HEK293 (cell line): ENCODE results near the gene ZBTB38.

Experiments used
- CTCF ChIA-PET: fragments of 350-600 bp; formaldehyde crosslinking; extraction: SDS; loops from one replicate; lab custom pipeline; 2021; ENCODE audit warnings: antibody characterized with exemption; lab: Yijun Ruan, JAX
- POLR2A ChIA-PET: fragments of 300-600 bp; formaldehyde crosslinking; extraction: SDS; loops from one replicate; lab custom pipeline; 2020; ENCODE audit warnings: antibody characterized with exemption, inconsistent platforms; lab: Yijun Ruan, JAX
- H3K27ac ChIP-seq: fragments of 200-500 bp; sonication (Bioruptor generic); 2 replicates; pipeline ENCODE4 v1.5.1; 2014; ENCODE audit warnings: low read depth, low read length, control low read depth, inconsistent platforms; ENCODE audit errors: extremely low read depth
- H3K36me3 ChIP-seq, 2 experiments: fragments of 200-500 bp in 1 of 2; sonication (Bioruptor generic) in 1 of 2; 1 replicate in 1 of 2; 2 replicates in 1 of 2; pipeline ENCODE4 v1.5.1; 2014 to 2017; ENCODE audit warnings: inconsistent platforms in 2 of 2, low read length in 2 of 2; ENCODE audit not compliant: control insufficient read depth in 2 of 2, insufficient read depth in 1 of 2
- H3K4me1 ChIP-seq: fragments of 200-500 bp; sonication (Bioruptor generic); 2 replicates; pipeline ENCODE4 v1.5.1; 2014; ENCODE audit warnings: mild to moderate bottlenecking, low read length, inconsistent platforms; ENCODE audit not compliant: control insufficient read depth, insufficient read depth
- H3K4me3 ChIP-seq: 2 replicates; pipeline ENCODE4 v1.5.1; 2011; ENCODE audit warnings: low read depth, mild to moderate bottlenecking, control low read depth, low read length, moderate library complexity
- H3K9me3 ChIP-seq: fragments of 200-500 bp; sonication (Bioruptor generic); 2 replicates; pipeline ENCODE4 v1.5.1; 2014; ENCODE audit warnings: low read depth, low read length, inconsistent platforms; ENCODE audit not compliant: control insufficient read depth, insufficient read depth
- BCL11A ChIP-seq: fragments of 450-650 bp; formaldehyde crosslinking; IDR thresholded peaks from 2 replicates; pipeline ENCODE4 v1.5.1; 2016; ENCODE audit warnings: low read depth, missing biosample characterization, missing genetic modification characterization
- BCL6B ChIP-seq: fragments of 450-650 bp; formaldehyde crosslinking; IDR thresholded peaks from 2 replicates; pipeline ENCODE4 v1.5.1; 2017; ENCODE audit warnings: missing biosample characterization, missing genetic modification characterization
- EGR2 ChIP-seq: fragments of 450-650 bp; formaldehyde crosslinking; IDR thresholded peaks from 2 replicates; pipeline ENCODE4 v1.5.1; 2016; ENCODE audit warnings: low read depth, missing biosample characterization, missing genetic modification characterization
- ELK4 ChIP-seq: IDR thresholded peaks from 2 replicates; pipeline ENCODE4 v1.6.1; 2011; ENCODE audit warnings: mild to moderate bottlenecking, low read depth, low read length, borderline replicate concordance
- GLI2 ChIP-seq: fragments of 450-650 bp; formaldehyde crosslinking; IDR thresholded peaks from 2 replicates; pipeline ENCODE4; 2017; ENCODE audit warnings: missing biosample characterization, missing genetic modification characterization, low read depth, borderline replicate concordance
- OSR2 ChIP-seq: fragments of 450-650 bp; formaldehyde crosslinking; IDR thresholded peaks from 2 replicates; pipeline ENCODE4 v1.5.1; 2016; ENCODE audit warnings: missing biosample characterization, missing genetic modification characterization
- RBAK ChIP-seq: fragments of 450-650 bp; formaldehyde crosslinking; IDR thresholded peaks from 2 replicates; pipeline ENCODE4 v1.5.1; 2016; ENCODE audit warnings: missing biosample characterization, missing genetic modification characterization
- SCRT1 ChIP-seq: fragments of 450-650 bp; formaldehyde crosslinking; IDR thresholded peaks from 2 replicates; pipeline ENCODE4 v1.5.1; 2016; ENCODE audit warnings: missing biosample characterization, missing genetic modification characterization, borderline replicate concordance
- SCRT2 ChIP-seq: fragments of 450-650 bp; formaldehyde crosslinking; IDR thresholded peaks from 2 replicates; pipeline ENCODE4 v1.5.1; 2016; ENCODE audit warnings: missing biosample characterization, missing genetic modification characterization
- ZBTB7A ChIP-seq: fragments of 450-650 bp; formaldehyde crosslinking; IDR thresholded peaks from 2 replicates; pipeline ENCODE4 v1.5.1; 2016; ENCODE audit warnings: low read depth, missing biosample characterization, missing genetic modification characterization
- ZFP41 ChIP-seq: fragments of 450-650 bp; formaldehyde crosslinking; IDR thresholded peaks from 2 replicates; pipeline ENCODE4 v1.5.1; 2016; ENCODE audit warnings: missing biosample characterization, missing genetic modification characterization, borderline replicate concordance
- ZFP69B ChIP-seq: fragments of 450-650 bp; formaldehyde crosslinking; IDR thresholded peaks from 2 replicates; pipeline ENCODE4 v1.5.1; 2016; ENCODE audit warnings: missing biosample characterization, missing genetic modification characterization
- ZIC2 ChIP-seq: fragments of 450-650 bp; formaldehyde crosslinking; IDR thresholded peaks from 2 replicates; pipeline ENCODE4 v1.5.1; 2016; ENCODE audit warnings: missing biosample characterization, missing genetic modification characterization
- ZNF114 ChIP-seq: fragments of 450-650 bp; formaldehyde crosslinking; IDR thresholded peaks from 2 replicates; pipeline ENCODE4 v1.5.0; 2017; ENCODE audit warnings: missing biosample characterization, missing genetic modification characterization
- ZNF138 ChIP-seq: fragments of 450-650 bp; formaldehyde crosslinking; IDR thresholded peaks from 2 replicates; pipeline ENCODE4 v1.5.1; 2016; ENCODE audit warnings: missing biosample characterization, missing genetic modification characterization, borderline replicate concordance
- ZNF155 ChIP-seq: fragments of 450-650 bp; formaldehyde crosslinking; IDR thresholded peaks from 2 replicates; pipeline ENCODE4 v1.5.1; 2016; ENCODE audit warnings: missing biosample characterization, missing genetic modification characterization
- ZNF16 ChIP-seq: fragments of 450-650 bp; formaldehyde crosslinking; IDR thresholded peaks from 2 replicates; pipeline ENCODE4 v1.5.1; 2016; ENCODE audit warnings: low read depth, missing biosample characterization, missing genetic modification characterization
- ZNF214 ChIP-seq: fragments of 450-650 bp; formaldehyde crosslinking; IDR thresholded peaks from 2 replicates; pipeline ENCODE4 v1.5.1; 2017; ENCODE audit warnings: missing biosample characterization, mild to moderate bottlenecking, missing genetic modification characterization, borderline replicate concordance
- ZNF529 ChIP-seq: fragments of 450-650 bp; formaldehyde crosslinking; IDR thresholded peaks from 2 replicates; pipeline ENCODE4 v1.5.1; 2017; ENCODE audit warnings: missing genetic modification characterization, missing biosample characterization; ENCODE audit not compliant: insufficient replicate concordance
- ZNF544 ChIP-seq: fragments of 450-650 bp; formaldehyde crosslinking; IDR thresholded peaks from 2 replicates; pipeline ENCODE4 v1.5.0; 2017; ENCODE audit warnings: missing biosample characterization, missing genetic modification characterization
- ZNF610 ChIP-seq: fragments of 450-650 bp; formaldehyde crosslinking; IDR thresholded peaks from 2 replicates; pipeline ENCODE4 v1.5.1; 2016; ENCODE audit warnings: missing biosample characterization, missing genetic modification characterization, borderline replicate concordance
- ZNF626 ChIP-seq: fragments of 450-650 bp; sonication (Bioruptor Pico); formaldehyde crosslinking; IDR thresholded peaks from 2 replicates; pipeline ENCODE4 v1.5.1; 2018; ENCODE audit warnings: missing biosample characterization, missing genetic modification characterization, inconsistent platforms
- ZNF777 ChIP-seq: fragments of 450-650 bp; formaldehyde crosslinking; IDR thresholded peaks from 2 replicates; pipeline ENCODE4 v1.5.1; 2017; ENCODE audit warnings: missing biosample characterization, missing genetic modification characterization, borderline replicate concordance
- ZSCAN18 ChIP-seq: fragments of 450-650 bp; formaldehyde crosslinking; IDR thresholded peaks from 2 replicates; pipeline ENCODE4 v1.5.1; 2016; ENCODE audit warnings: missing biosample characterization, missing genetic modification characterization

Gene ZBTB38

GRCh38 chr3:141380279-141380678, 12.0 kb downstream of the ZBTB38 start:
- CTCF ChIA-PET: no interaction called here
- no peaks in the 10 kb centered on the region for H3K9me3 ChIP-seq
- H3K4me1 ChIP-seq: no peaks in the 10 kb centered on the region; the same call in 1 of the 2 replicates
- POLR2A ChIA-PET: no interaction called here
- no peaks in the 10 kb centered on the region for H3K36me3 ChIP-seq
- H3K4me3 ChIP-seq: no peak overlapping the region
- TF ChIP-seq RBAK (tag by site-specific recombination) (no peak), BCL6B (tag by site-specific recombination) (no peak), ZNF214 (no peak), ZNF544 (tag by site-specific recombination) (no peak), ZFP41 (tag by site-specific recombination) (no peak), ZBTB7A (tag by site-specific recombination) (no peak), ZNF16 (tag by site-specific recombination) (no peak), ZNF529 (no peak), ZIC2 (tag by site-specific recombination) (no peak), ZNF138 (tag by site-specific recombination) (no peak), ZNF610 (tag by site-specific recombination) (no peak), ZNF114 (no peak), ELK4 (no peak), ZSCAN18 (no peak), GLI2 (tag by site-specific recombination) (no peak), ZFP69B (tag by site-specific recombination) (no peak), ZNF155 (tag by site-specific recombination) (no peak), ZNF777 (tag by site-specific recombination) (no peak), ZNF626 (tag by site-specific recombination) (no peak), EGR2 (no peak)
- H3K27ac ChIP-seq: no peak overlapping the region

GRCh38 chr3:141380987-141381386, 12.7 kb downstream of the ZBTB38 start:
- CTCF ChIA-PET: no interaction called here
- no peak for TF ChIP-seq OSR2
- TF ChIP-seq SCRT1 (tag by site-specific recombination): peak; percentile 62; the same call in 1 of the 2 replicates
- no peak for TF ChIP-seq BCL11A (tag by site-specific recombination)
- TF ChIP-seq SCRT2: peak; percentile 83
- Histone ChIP-seq H3K27ac (no peak overlapping the region), H3K4me1 (peaks cover 2% of the 10 kb centered on the region; the same call in 1 of the 2 replicates), H3K9me3 (no peaks in the 10 kb centered on the region), H3K4me3 (no peak overlapping the region), H3K36me3 (no peaks in the 10 kb centered on the region)
- POLR2A ChIA-PET: no interaction called here
